Endothelial cell of umbilical vein (primary cell): ENCODE data around the gene GON4L.

Source experiments
- EZH2 ChIP-seq: IDR thresholded peaks from 2 replicates; pipeline ENCODE4 v1.6.1; 2012; ENCODE audit warnings: borderline replicate concordance, low read depth, mild to moderate bottlenecking, moderate library complexity, low read length, inconsistent platforms; ENCODE audit not compliant: severe bottlenecking
- GATA2 ChIP-seq: IDR thresholded peaks from 2 replicates; pipeline ENCODE4 v1.7.0; 2011; ENCODE audit warnings: low read depth, mild to moderate bottlenecking, moderate library complexity, mixed read lengths, low read length; ENCODE audit not compliant: insufficient read length, insufficient read depth
- JUN ChIP-seq: IDR thresholded peaks from 2 replicates; pipeline ENCODE4 v1.6.1; 2011; ENCODE audit warnings: borderline replicate concordance, low read depth; ENCODE audit not compliant: insufficient read length, insufficient read depth
- MAX ChIP-seq: IDR thresholded peaks from 2 replicates; pipeline ENCODE4 v1.6.1; 2011; ENCODE audit not compliant: insufficient read depth, insufficient read length
- POLR2A ChIP-seq: IDR thresholded peaks from 2 replicates; pipeline ENCODE4 v1.6.1; 2012; ENCODE audit warnings: low read depth, mild to moderate bottlenecking, control low read depth, low read length
- POLR2AphosphoS5 ChIP-seq: IDR thresholded peaks from 2 replicates; pipeline ENCODE4 v1.6.1; 2012; ENCODE audit warnings: low read depth, mild to moderate bottlenecking, control low read depth, low read length, moderate library complexity; ENCODE audit not compliant: insufficient read depth
- TF ChIP-seq, protein P1 (sequence below), 2 donors: IDR thresholded peaks; 1 replicate in 1 of 2; 2 replicates in 1 of 2; pipeline ENCODE4 v1.5.1; 2011; ENCODE audit warnings: low read length in 2 of 2, mild to moderate bottlenecking in 2 of 2, moderate library complexity in 2 of 2, control low read depth in 1 of 2, inconsistent platforms in 1 of 2, low read depth in 1 of 2; ENCODE audit not compliant: insufficient read depth in 1 of 2; ENCODE audit errors: extremely low read depth in 1 of 2

DNA sequence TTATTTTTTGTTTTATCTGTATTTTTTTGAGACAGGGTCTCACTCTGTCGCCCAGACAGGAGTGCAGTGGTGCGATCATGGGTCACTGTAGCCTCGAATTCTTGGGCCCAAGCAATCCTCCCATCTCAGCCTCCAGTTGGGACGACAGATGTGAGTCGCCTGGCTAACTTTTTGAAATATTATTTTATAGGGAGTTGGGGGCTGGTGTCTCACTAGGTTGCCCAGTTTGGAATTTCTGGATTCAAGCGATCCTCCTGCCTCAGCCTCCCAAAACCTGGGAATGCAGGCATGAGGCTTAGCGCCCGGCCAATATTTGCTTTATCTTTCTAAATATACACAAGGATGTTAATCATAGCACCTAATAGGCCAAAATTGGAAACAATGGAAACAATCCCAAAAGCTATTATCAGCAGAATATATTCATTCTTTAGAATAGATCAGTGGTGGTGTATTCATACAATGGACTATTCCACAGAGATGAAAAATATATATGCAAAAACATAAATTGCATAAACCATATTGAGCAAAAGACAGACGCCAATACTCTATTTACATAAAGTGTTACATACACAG lies 112.2 kb downstream of the GON4L start:
- TF ChIP-seq, protein P1, sequence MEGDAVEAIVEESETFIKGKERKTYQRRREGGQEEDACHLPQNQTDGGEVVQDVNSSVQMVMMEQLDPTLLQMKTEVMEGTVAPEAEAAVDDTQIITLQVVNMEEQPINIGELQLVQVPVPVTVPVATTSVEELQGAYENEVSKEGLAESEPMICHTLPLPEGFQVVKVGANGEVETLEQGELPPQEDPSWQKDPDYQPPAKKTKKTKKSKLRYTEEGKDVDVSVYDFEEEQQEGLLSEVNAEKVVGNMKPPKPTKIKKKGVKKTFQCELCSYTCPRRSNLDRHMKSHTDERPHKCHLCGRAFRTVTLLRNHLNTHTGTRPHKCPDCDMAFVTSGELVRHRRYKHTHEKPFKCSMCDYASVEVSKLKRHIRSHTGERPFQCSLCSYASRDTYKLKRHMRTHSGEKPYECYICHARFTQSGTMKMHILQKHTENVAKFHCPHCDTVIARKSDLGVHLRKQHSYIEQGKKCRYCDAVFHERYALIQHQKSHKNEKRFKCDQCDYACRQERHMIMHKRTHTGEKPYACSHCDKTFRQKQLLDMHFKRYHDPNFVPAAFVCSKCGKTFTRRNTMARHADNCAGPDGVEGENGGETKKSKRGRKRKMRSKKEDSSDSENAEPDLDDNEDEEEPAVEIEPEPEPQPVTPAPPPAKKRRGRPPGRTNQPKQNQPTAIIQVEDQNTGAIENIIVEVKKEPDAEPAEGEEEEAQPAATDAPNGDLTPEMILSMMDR (IDR thresholded peaks at IDR 0.05; ENCODE audit: extremely low read depth in 1 of 2, insufficient read depth in 1 of 2, low read depth in 1 of 2, low read length in 2 of 2): no peak
- no peak for TF ChIP-seq GATA2
- TF ChIP-seq MAX: no peak
- no peak for TF ChIP-seq POLR2AphosphoS5
- no peak for TF ChIP-seq POLR2A
- TF ChIP-seq EZH2: no peak
- no peak for TF ChIP-seq JUN
